DND-41 (cell line): ENCODE results near the gene PLSCR2.

Experiments
- CTCF ChIP-seq: IDR thresholded peaks from 2 replicates; pipeline ENCODE4 v1.5.1; 2012; ENCODE audit warnings: borderline replicate concordance, low read length, moderate library complexity, mild to moderate bottlenecking; ENCODE audit not compliant: poor library complexity, severe bottlenecking; ENCODE audit errors: extremely low read depth
- EZH2 ChIP-seq: IDR thresholded peaks from 3 replicates; pipeline ENCODE4 v1.6.1; 2012; ENCODE audit warnings: borderline replicate concordance, low read depth, mild to moderate bottlenecking, moderate library complexity, low read length, inconsistent platforms; ENCODE audit not compliant: severe bottlenecking

- TF ChIP-seq CTCF = no peak
- no peak for TF ChIP-seq EZH2
These were observed 53.0 kb downstream of the PLSCR2 start for GRCh38 chr3:146416366-146416765.
